Measurements from ENCODE around the gene PNLDC1. TPM values are rescaled to one million over a fixed set of nuclear protein-coding genes. Genes with fewer than 3 reads are reported as not detected.
"Not testable (repeated sequence)": the region's sequence is repeated elsewhere in the genome, so short reads cannot be mapped to it uniquely, and the experiment has no call there.

PNLDC1 gene
- total RNA-seq, 3 donors from 2014 or later (not counting 1 experiment from before 2014, with no cell fraction given): 0.19 TPM; not detected in 2

- H3K4me3 Mint-ChIP-seq: no peak overlapping the region
- no peak for DNase-seq
- Histone ChIP-seq H3K36me3 (ENCODE audit: control insufficient read depth, insufficient read depth, low read length) (no peaks in the 10 kb centered on the region), H3K4me3 (ENCODE audit: low read length) (no peak overlapping the region), H3K4me1 (ENCODE audit: control insufficient read depth, insufficient read depth, low read length) (peaks cover 12% of the 10 kb centered on the region), H3K27me3 (ENCODE audit: control insufficient read depth, insufficient read depth, low read length) (no peaks in the 10 kb centered on the region), H3K9me3 (ENCODE audit: control insufficient read depth, insufficient read depth, low read length) (no peaks in the 10 kb centered on the region), H3K27ac (ENCODE audit: low read length) (no peak overlapping the region)
- no peaks in the 10 kb centered on the region for H3K9me3 Mint-ChIP-seq
- peaks cover 0 to 5% of the 10 kb centered on the region in 2 donors for H3K27me3 Mint-ChIP-seq (ENCODE audit: low read depth in 2 of 2)
- ATAC-seq: no peak
- intact Hi-C loops (cut with micrococcal nuclease): no loop called here
- 93% methylated on average over 6 of the region's 6 CpGs for WGBS (ENCODE audit: insufficient coverage)
- TF ChIP-seq CTCF (IDR thresholded peaks at IDR 0.05): no peak
- no peak overlapping the region for H3K27ac Mint-ChIP-seq
- no peaks in the 10 kb centered on the region for H3K36me3 Mint-ChIP-seq
- H3K4me1 Mint-ChIP-seq: peaks cover 13% of the 10 kb centered on the region in 2 donors
These were observed 15.3 kb downstream of the PNLDC1 start for GRCh38 chr6:159815410-159815809.

- H3K36me3 ChIP-seq (ENCODE audit: control insufficient read depth, insufficient read depth, low read length); ATAC-seq; H3K27me3 Mint-ChIP-seq (ENCODE audit: low read depth in 2 of 2); H3K27me3 ChIP-seq (ENCODE audit: control insufficient read depth, insufficient read depth, low read length); H3K9me3 ChIP-seq (ENCODE audit: control insufficient read depth, insufficient read depth, low read length); H3K27ac Mint-ChIP-seq; H3K4me3 ChIP-seq (ENCODE audit: low read length); intact Hi-C loops (cut with micrococcal nuclease); DNase-seq; H3K36me3 Mint-ChIP-seq; H3K27ac ChIP-seq (ENCODE audit: low read length); H3K9me3 Mint-ChIP-seq; H3K4me3 Mint-ChIP-seq: not testable (repeated sequence)
- H3K4me1 Mint-ChIP-seq: peaks cover 19 to 24% of the 10 kb centered on the region in 2 donors
- peaks cover 26% of the 10 kb centered on the region for H3K4me1 ChIP-seq (ENCODE audit: control insufficient read depth, insufficient read depth, low read length)
- 90% methylated on average over 3 of the region's 3 CpGs for WGBS (ENCODE audit: insufficient coverage)
These were observed 16.7 kb downstream of the PNLDC1 start for GRCh38 chr6:159816775-159817174.

- Mint-ChIP-seq H3K27me3 (ENCODE audit: low read depth in 2 of 2) (peaks cover 0 to 8% of the 10 kb centered on the region in 2 donors), H3K27ac (no peak overlapping the region), H3K36me3 (no peaks in the 10 kb centered on the region), H3K9me3 (no peaks in the 10 kb centered on the region), H3K4me1 (peaks cover 19 to 24% of the 10 kb centered on the region in 2 donors), H3K4me3 (peak overlapping the region; percentile 47)
- Histone ChIP-seq H3K4me3 (ENCODE audit: low read length) (no peak overlapping the region), H3K4me1 (ENCODE audit: control insufficient read depth, insufficient read depth, low read length) (peaks cover 28% of the 10 kb centered on the region), H3K27ac (ENCODE audit: low read length) (no peak overlapping the region), H3K36me3 (ENCODE audit: control insufficient read depth, insufficient read depth, low read length) (no peaks in the 10 kb centered on the region), H3K9me3 (ENCODE audit: control insufficient read depth, insufficient read depth, low read length) (no peaks in the 10 kb centered on the region), H3K27me3 (ENCODE audit: control insufficient read depth, insufficient read depth, low read length) (no peaks in the 10 kb centered on the region)
- no peak for TF ChIP-seq CTCF (IDR thresholded peaks at IDR 0.05)
- intact Hi-C loops (cut with micrococcal nuclease): no loop called here
- ATAC-seq (no peak), DNase-seq (no peak)
- 79% methylated on average over 23 of the region's 23 CpGs for WGBS (ENCODE audit: insufficient coverage)
These were observed 18.1 kb downstream of the PNLDC1 start for GRCh38 chr6:159817951-159818739.

DNA sequence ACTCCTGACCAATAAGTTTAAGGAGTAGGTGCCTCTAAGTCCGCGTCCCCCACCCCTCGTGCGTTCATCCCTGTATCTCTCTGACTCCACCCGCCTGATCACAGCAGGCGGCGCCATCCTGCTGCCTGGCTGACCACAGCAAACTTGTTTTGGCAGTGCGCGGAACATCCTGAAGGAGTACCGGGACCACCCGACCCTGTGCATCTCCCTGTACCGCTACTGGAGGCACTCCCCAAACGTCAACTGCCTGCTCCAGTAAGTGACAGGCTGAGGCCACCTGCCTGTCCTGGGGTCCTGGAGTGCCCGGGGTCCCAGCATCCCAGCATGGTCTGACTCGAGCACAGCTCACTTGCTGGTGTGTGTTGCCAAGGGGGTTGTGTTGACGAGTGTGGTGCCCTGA lies 19.0 kb downstream of the PNLDC1 start:
- Mint-ChIP-seq H3K27ac (peak overlapping the region; percentile 78 to 82), H3K4me3 (peak overlapping the region; percentile 83), H3K27me3 (ENCODE audit: low read depth in 2 of 2) (peaks cover 0 to 8% of the 10 kb centered on the region in 2 donors), H3K36me3 (no peaks in the 10 kb centered on the region), H3K4me1 (peaks cover 19 to 24% of the 10 kb centered on the region in 2 donors), H3K9me3 (no peaks in the 10 kb centered on the region)
- H3K36me3 ChIP-seq (ENCODE audit: control insufficient read depth, insufficient read depth, low read length): no peaks in the 10 kb centered on the region
- no peak for TF ChIP-seq CTCF (IDR thresholded peaks at IDR 0.05)
- peaks cover 28% of the 10 kb centered on the region for H3K4me1 ChIP-seq (ENCODE audit: control insufficient read depth, insufficient read depth, low read length)
- no peak overlapping the region for H3K4me3 ChIP-seq (ENCODE audit: low read length)
- no peaks in the 10 kb centered on the region for H3K9me3 ChIP-seq (ENCODE audit: control insufficient read depth, insufficient read depth, low read length)
- no peak for ATAC-seq
- DNase-seq: no peak
- intact Hi-C loops (cut with micrococcal nuclease): no loop called here
- WGBS (ENCODE audit: insufficient coverage): 94% methylated on average over 16 of the region's 16 CpGs
- H3K27ac ChIP-seq (ENCODE audit: low read length): no peak overlapping the region
- no peaks in the 10 kb centered on the region for H3K27me3 ChIP-seq (ENCODE audit: control insufficient read depth, insufficient read depth, low read length)

Data from natural killer cell (primary cell).